ENCODE data around the gene ANO7.

DNA sequence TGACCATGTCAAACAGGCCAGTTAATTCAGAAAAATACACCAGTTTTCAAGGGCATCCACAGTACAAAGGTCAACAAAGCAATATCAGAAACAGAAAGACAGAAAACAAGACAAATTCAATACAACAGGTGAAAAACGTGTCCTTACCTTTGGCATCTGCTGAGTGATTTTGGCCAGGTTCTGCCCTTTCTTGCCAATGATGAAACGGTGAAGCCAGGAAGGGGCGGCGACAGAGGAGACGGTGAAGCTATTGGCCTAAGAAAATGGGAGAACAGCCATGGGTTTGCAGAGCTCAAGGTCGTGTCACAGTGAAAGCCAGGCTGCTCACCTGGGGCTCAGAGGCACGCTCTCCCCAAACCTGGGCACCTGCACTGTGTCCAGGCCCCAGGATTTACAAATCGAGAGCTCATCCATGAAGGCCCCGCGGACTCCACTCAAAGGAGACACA, 66.5 kb downstream of the ANO7 start:
- TF ChIP-seq, protein P1, sequence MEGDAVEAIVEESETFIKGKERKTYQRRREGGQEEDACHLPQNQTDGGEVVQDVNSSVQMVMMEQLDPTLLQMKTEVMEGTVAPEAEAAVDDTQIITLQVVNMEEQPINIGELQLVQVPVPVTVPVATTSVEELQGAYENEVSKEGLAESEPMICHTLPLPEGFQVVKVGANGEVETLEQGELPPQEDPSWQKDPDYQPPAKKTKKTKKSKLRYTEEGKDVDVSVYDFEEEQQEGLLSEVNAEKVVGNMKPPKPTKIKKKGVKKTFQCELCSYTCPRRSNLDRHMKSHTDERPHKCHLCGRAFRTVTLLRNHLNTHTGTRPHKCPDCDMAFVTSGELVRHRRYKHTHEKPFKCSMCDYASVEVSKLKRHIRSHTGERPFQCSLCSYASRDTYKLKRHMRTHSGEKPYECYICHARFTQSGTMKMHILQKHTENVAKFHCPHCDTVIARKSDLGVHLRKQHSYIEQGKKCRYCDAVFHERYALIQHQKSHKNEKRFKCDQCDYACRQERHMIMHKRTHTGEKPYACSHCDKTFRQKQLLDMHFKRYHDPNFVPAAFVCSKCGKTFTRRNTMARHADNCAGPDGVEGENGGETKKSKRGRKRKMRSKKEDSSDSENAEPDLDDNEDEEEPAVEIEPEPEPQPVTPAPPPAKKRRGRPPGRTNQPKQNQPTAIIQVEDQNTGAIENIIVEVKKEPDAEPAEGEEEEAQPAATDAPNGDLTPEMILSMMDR (IDR thresholded peaks at IDR 0.05) = no peak
- TF ChIP-seq POLR2A (IDR thresholded peaks at IDR 0.05) = no peak
- TF ChIP-seq POLR2AphosphoS5 (IDR thresholded peaks at IDR 0.05) = no peak

Data from prostate gland (tissue), 2 donors.